Mesenchymal stem cell (in vitro differentiated cells and primary cell): ENCODE data around the gene PPHLN1.

Source experiments
- DNase-seq: peaks from one replicate; pipeline ENCODE4 v3.0.0-alpha.2; 2013
- H2AFZ ChIP-seq: one replicate; pipeline ENCODE4 v1.6.1; 2013; ENCODE audit warnings: low read depth, mild to moderate bottlenecking, control low read depth, inconsistent platforms, low read length, moderate library complexity
- H2AK5ac ChIP-seq: 2 replicates; pipeline ENCODE4 v1.6.1; 2013; ENCODE audit warnings: low read length, moderate library complexity, mild to moderate bottlenecking, inconsistent platforms; ENCODE audit not compliant: severe bottlenecking
- H2BK120ac ChIP-seq: one replicate; pipeline ENCODE4 v1.6.1; 2013; ENCODE audit warnings: low read depth, mild to moderate bottlenecking, inconsistent platforms, low read length, moderate library complexity
- H2BK12ac ChIP-seq, 2 experiments: one replicate each; pipeline ENCODE4 v1.6.1; 2013; ENCODE audit warnings: inconsistent platforms in 2 of 2, low read length in 2 of 2, mild to moderate bottlenecking in 2 of 2, moderate library complexity in 2 of 2, control low read depth in 1 of 2
- H2BK15ac ChIP-seq: one replicate; pipeline ENCODE4 v1.6.1; 2013; ENCODE audit warnings: mild to moderate bottlenecking, low read depth, inconsistent platforms; ENCODE audit not compliant: poor library complexity, severe bottlenecking
- H2BK5ac ChIP-seq: 2 replicates; pipeline ENCODE4 v1.6.1; 2013; ENCODE audit warnings: low read depth, mild to moderate bottlenecking, low read length, control low read depth, inconsistent platforms; ENCODE audit not compliant: poor library complexity, severe bottlenecking
- H3K14ac ChIP-seq, 2 experiments: one replicate each; pipeline ENCODE4 v1.6.1; 2013; ENCODE audit warnings: inconsistent platforms in 2 of 2, low read length in 2 of 2, control low read depth in 1 of 2, mild to moderate bottlenecking in 1 of 2, moderate library complexity in 1 of 2
- H3K18ac ChIP-seq, 2 experiments: one replicate each; pipeline ENCODE4 v1.6.1; 2013; ENCODE audit warnings: inconsistent platforms in 2 of 2, low read length in 2 of 2, control low read depth in 1 of 2, low read depth in 1 of 2, mild to moderate bottlenecking in 1 of 2
- H3K23ac ChIP-seq, 2 experiments: one replicate each; pipeline ENCODE4 v1.6.1; 2013; ENCODE audit warnings: inconsistent platforms in 2 of 2, low read length in 2 of 2, mild to moderate bottlenecking in 2 of 2, moderate library complexity in 2 of 2, control low read depth in 1 of 2
- H3K27ac ChIP-seq: 2 replicates; pipeline ENCODE4 v1.5.1; 2013; ENCODE audit warnings: mild to moderate bottlenecking, moderate library complexity, low read length, control low read depth, inconsistent platforms; ENCODE audit not compliant: poor library complexity, severe bottlenecking
- H3K27me3 ChIP-seq, 2 experiments: 2 replicates each; pipeline versions ENCODE4 v1.6.1 to v1.7.0; 2013; ENCODE audit warnings: low read length in 2 of 2, mild to moderate bottlenecking in 2 of 2, moderate library complexity in 2 of 2, control low read depth in 1 of 2, inconsistent platforms in 1 of 2; ENCODE audit not compliant: control insufficient read depth in 1 of 2, insufficient read depth in 1 of 2
- H3K36me3 ChIP-seq, 2 experiments: 2 replicates each; pipeline versions ENCODE4 v1.6.1 to v1.7.0; 2013; ENCODE audit warnings: low read length in 2 of 2, control low read depth in 1 of 2, inconsistent platforms in 1 of 2, low read depth in 1 of 2, mild to moderate bottlenecking in 1 of 2; ENCODE audit not compliant: insufficient read depth in 2 of 2, control insufficient read depth in 1 of 2
- H3K4ac ChIP-seq, 2 experiments: one replicate each; pipeline ENCODE4 v1.6.1; 2013; ENCODE audit warnings: inconsistent platforms in 2 of 2, low read length in 2 of 2, mild to moderate bottlenecking in 2 of 2, moderate library complexity in 2 of 2, control low read depth in 1 of 2, low read depth in 1 of 2
- H3K4me1 ChIP-seq: 2 replicates; pipeline ENCODE4 v1.6.1; 2013; ENCODE audit warnings: low read depth, low read length, control low read depth; ENCODE audit not compliant: control insufficient read depth, insufficient read depth
- H3K4me2 ChIP-seq: 2 replicates; pipeline ENCODE4 v1.6.1; 2013; ENCODE audit warnings: low read length, mild to moderate bottlenecking, inconsistent platforms; ENCODE audit not compliant: poor library complexity, severe bottlenecking
- H3K4me3 ChIP-seq, 2 experiments: 2 replicates each; pipeline versions ENCODE4 v1.5.1 to v1.7.0; 2013; ENCODE audit warnings: low read length in 2 of 2, mild to moderate bottlenecking in 2 of 2, control low read depth in 1 of 2, low read depth in 1 of 2; ENCODE audit not compliant: insufficient read depth in 1 of 2
- H3K79me1 ChIP-seq: replicated peaks from 2 replicates; pipeline ENCODE4 v1.6.1; 2013; ENCODE audit warnings: mild to moderate bottlenecking, control low read depth, low read length, inconsistent platforms; ENCODE audit not compliant: poor library complexity, severe bottlenecking
- H3K9ac ChIP-seq: 2 replicates; pipeline ENCODE4 v1.7.0; 2013; ENCODE audit warnings: mild to moderate bottlenecking, low read length, moderate library complexity
- H3K9me3 ChIP-seq: 2 replicates; pipeline ENCODE4 v1.7.0; 2013; ENCODE audit warnings: mild to moderate bottlenecking, low read length; ENCODE audit not compliant: control insufficient read depth
- H4K8ac ChIP-seq: one replicate; pipeline ENCODE4 v1.6.1; 2013; ENCODE audit warnings: inconsistent platforms, mild to moderate bottlenecking, low read length, moderate library complexity
- H4K91ac ChIP-seq: one replicate; pipeline ENCODE4 v1.6.1; 2013; ENCODE audit warnings: mild to moderate bottlenecking, low read length, inconsistent platforms
- WGBS: methylation state at CpG from one replicate; pipeline ENCODE4 v1.1.7; 2013; ENCODE audit warnings: mixed read lengths; 5-methylcytosine and 5-hydroxymethylcytosine counted together

PPHLN1 gene

GRCh38 chr12:42448841-42449240 lies 122.9 kb downstream of the PPHLN1 start:
- H2BK120ac ChIP-seq: no peak overlapping the region
- H4K91ac ChIP-seq: no peak overlapping the region
- H4K8ac ChIP-seq: no peak overlapping the region
- H2BK12ac ChIP-seq: no peak overlapping the region
- H3K27ac ChIP-seq: no peak overlapping the region
- H3K4me3 ChIP-seq: no peak overlapping the region
- no peak for DNase-seq
- no peak overlapping the region for H2AK5ac ChIP-seq
- no peak overlapping the region for H3K18ac ChIP-seq
- no peak overlapping the region for H3K4ac ChIP-seq
- peaks cover 3 to 32% of the 10 kb centered on the region in 2 experiments for H3K36me3 ChIP-seq
- H3K27me3 ChIP-seq: no peaks in the 10 kb centered on the region
- H3K9me3 ChIP-seq: peaks cover 1% of the 10 kb centered on the region
- no peak overlapping the region for H3K23ac ChIP-seq
- no peak overlapping the region for H3K14ac ChIP-seq
- 96% methylated on average over 9 of the region's 9 CpGs for WGBS
- H2BK5ac ChIP-seq: no peak overlapping the region
- H2BK15ac ChIP-seq: no peak overlapping the region
- H2AFZ ChIP-seq: no peak overlapping the region
- H3K4me2 ChIP-seq: no peak overlapping the region
- peaks cover 7% of the 10 kb centered on the region for H3K79me1 ChIP-seq
- H3K9ac ChIP-seq: no peak overlapping the region
- peaks cover 6% of the 10 kb centered on the region for H3K4me1 ChIP-seq

- DNase-seq: no peak
- Histone ChIP-seq H2BK5ac (no peak overlapping the region), H2AK5ac (no peak overlapping the region), H3K14ac (no peak overlapping the region), H3K9me3 (no peaks in the 10 kb centered on the region), H4K8ac (no peak overlapping the region), H3K79me1 (peaks cover 11% of the 10 kb centered on the region), H3K4me3 (no peak overlapping the region), H3K23ac (no peak overlapping the region), H2BK120ac (no peak overlapping the region), H3K4me2 (no peak overlapping the region), H3K18ac (no peak overlapping the region), H3K4ac (no peak overlapping the region), H3K4me1 (peaks cover 6% of the 10 kb centered on the region), H2AFZ (no peak overlapping the region), H2BK15ac (no peak overlapping the region), H3K9ac (no peak overlapping the region), H3K27ac (peak overlapping the region; percentile 2), H2BK12ac (no peak overlapping the region), H3K27me3 (no peaks in the 10 kb centered on the region), H3K36me3 (peaks cover 8 to 23% of the 10 kb centered on the region in 2 experiments), H4K91ac (no peak overlapping the region)
- WGBS: 78% methylated on average over 2 of the region's 2 CpGs
Measured at GRCh38 chr12:42450248-42450647, 124.3 kb downstream of the PPHLN1 start.

- H3K14ac ChIP-seq: no peak overlapping the region
- no peak overlapping the region for H3K4me3 ChIP-seq
- H2BK5ac ChIP-seq: no peak overlapping the region
- no peak overlapping the region for H3K23ac ChIP-seq
- H3K9me3 ChIP-seq: no peaks in the 10 kb centered on the region
- no peaks in the 10 kb centered on the region for H3K27me3 ChIP-seq
- H2AK5ac ChIP-seq: no peak overlapping the region
- H3K79me1 ChIP-seq: peaks cover 26% of the 10 kb centered on the region
- no peak overlapping the region for H2BK120ac ChIP-seq
- peaks cover under 1% of the 10 kb centered on the region for H3K4me1 ChIP-seq
- no peak overlapping the region for H4K8ac ChIP-seq
- no peak overlapping the region for H2BK12ac ChIP-seq
- no peak overlapping the region for H3K4me2 ChIP-seq
- 100% methylated on average over 1 of the region's 2 CpGs for WGBS
- no peak overlapping the region for H3K27ac ChIP-seq
- no peak overlapping the region for H3K18ac ChIP-seq
- no peak for DNase-seq
- no peak overlapping the region for H4K91ac ChIP-seq
- peaks cover 41 to 71% of the 10 kb centered on the region in 2 experiments for H3K36me3 ChIP-seq
- H3K4ac ChIP-seq: no peak overlapping the region
- no peak overlapping the region for H3K9ac ChIP-seq
- no peak overlapping the region for H2AFZ ChIP-seq
- no peak overlapping the region for H2BK15ac ChIP-seq
Measured at GRCh38 chr12:42458575-42458974, 132.6 kb downstream of the PPHLN1 start.

- DNase-seq: no peak
- H3K27me3 ChIP-seq: no peaks in the 10 kb centered on the region
- H4K8ac ChIP-seq: no peak overlapping the region
- no peak overlapping the region for H2AFZ ChIP-seq
- H3K4me3 ChIP-seq: no peak overlapping the region
- H3K27ac ChIP-seq: no peak overlapping the region
- no peak overlapping the region for H3K18ac ChIP-seq
- H2BK5ac ChIP-seq: no peak overlapping the region
- no peak overlapping the region for H2AK5ac ChIP-seq
- no peak overlapping the region for H2BK12ac ChIP-seq
- H3K4ac ChIP-seq: no peak overlapping the region
- H3K9ac ChIP-seq: no peak overlapping the region
- 87% methylated on average over 11 of the region's 12 CpGs for WGBS
- no peak overlapping the region for H3K23ac ChIP-seq
- H2BK120ac ChIP-seq: no peak overlapping the region
- H3K9me3 ChIP-seq: no peaks in the 10 kb centered on the region
- H3K4me1 ChIP-seq: no peaks in the 10 kb centered on the region
- H2BK15ac ChIP-seq: no peak overlapping the region
- H3K36me3 ChIP-seq: peaks cover 47 to 79% of the 10 kb centered on the region in 2 experiments
- peaks cover 24% of the 10 kb centered on the region for H3K79me1 ChIP-seq
- no peak overlapping the region for H3K4me2 ChIP-seq
- H4K91ac ChIP-seq: no peak overlapping the region
- no peak overlapping the region for H3K14ac ChIP-seq
Measured at GRCh38 chr12:42459336-42459847, 133.4 kb downstream of the PPHLN1 start.
